GM15510 (cell line): Measurements from ENCODE around the gene ASB9.

Source experiments
- POLR2A ChIP-seq: IDR thresholded peaks from 3 replicates; pipeline ENCODE4 v1.6.1; 2011; ENCODE audit warnings: borderline replicate concordance; ENCODE audit not compliant: insufficient read length; ENCODE audit errors: extremely low read depth

ASB9 gene

DNA sequence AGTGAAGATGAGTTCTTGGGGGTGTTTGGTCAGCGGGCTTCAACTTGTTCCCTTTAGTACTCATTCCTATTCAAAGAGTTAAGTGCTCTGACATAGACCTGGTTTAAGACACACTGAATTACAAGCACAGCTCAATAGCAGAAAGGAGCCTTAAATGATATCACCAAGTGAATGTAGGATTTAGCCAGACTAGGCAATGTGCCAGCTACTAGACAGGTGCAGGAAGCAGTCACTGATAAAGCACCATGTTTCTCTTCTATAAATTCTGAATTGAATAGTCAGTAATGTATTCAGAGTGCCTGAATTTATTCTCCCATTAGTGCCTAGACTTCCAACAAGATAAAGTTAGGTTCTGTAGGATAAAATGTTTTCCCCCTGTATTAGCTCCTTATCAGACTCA, 63.6 kb downstream of the ASB9 start:
- TF ChIP-seq POLR2A = no peak

DNA sequence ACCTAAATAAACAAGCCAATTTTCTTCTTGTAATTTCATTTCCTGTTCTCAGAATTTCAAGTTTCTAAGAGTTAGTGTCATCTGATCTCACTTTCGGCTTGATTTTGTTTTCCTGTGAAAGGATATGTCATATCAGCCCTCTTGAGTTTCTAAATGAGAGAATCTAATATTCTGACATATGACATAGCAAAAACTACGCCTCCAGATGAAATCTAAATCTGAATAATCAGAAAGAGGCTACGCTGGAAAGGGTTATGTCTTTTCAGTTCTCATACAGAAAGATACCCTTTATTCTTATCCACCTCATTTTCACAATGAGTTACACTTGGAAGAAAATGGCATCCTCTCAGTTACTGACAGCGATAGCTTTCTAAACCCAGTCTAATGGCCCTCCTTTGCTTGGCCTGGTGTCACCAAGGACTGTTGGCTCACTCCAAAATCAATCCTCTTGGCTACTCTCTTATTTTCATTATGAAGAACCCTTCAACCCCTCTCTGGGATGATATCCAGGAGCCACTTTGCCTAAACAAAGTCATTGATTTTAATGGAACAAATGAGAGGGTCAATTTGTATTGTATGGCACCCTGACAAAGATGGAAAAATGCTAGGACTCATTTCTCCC, 65.6 kb downstream of the ASB9 start:
- TF ChIP-seq POLR2A = no peak

DNA sequence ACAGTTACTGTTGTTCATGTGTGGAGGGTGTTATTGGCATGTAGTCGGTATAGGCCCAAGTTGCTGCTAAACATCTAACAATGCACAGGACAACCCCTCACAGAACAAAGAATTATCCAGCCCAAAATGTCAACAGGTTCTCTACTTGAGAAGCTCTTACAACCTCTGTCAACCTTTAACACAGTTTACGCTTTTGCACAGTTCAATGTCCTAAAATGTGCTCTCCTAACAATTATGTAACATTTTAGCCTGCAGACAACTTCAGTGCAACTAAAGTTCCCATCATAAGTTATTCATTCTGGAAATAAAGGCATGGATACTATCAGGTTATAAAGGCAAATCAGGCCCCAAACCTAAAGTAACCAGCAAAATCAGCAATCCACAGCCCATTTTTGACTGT, 66.2 kb downstream of the ASB9 start:
- no peak for TF ChIP-seq POLR2A

DNA sequence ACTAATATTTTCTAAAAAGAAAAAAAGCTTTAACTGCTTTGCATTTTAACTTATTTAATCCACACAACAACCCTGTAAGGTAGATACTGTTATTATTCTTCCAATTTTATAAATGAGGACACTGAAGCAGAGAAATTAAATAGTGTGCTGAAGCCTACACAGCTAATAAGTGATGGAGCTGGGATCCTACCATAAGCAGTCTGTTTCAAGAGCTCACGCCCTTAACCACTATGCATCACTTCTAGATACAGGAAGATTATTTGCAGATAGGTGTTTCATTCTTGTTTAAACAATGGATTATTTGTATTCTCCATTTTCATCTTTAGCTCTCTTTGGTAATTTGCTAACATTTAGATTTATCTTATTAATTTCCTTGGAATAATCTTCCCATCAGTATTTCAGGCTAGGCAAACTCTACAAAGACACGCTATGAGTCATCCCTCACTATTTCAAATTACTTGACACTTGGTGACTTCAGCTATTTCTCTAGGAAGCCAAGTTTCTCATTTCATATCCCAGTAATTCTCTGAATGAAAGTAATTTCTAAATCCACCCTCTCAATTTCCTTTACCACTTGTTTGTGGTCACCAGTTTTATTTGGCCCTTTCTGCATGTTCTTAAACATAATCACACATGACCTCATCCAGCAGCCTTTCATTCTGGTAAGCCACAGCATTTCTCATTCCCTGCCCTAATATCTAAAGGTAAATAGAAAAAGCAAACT, 67.3 kb downstream of the ASB9 start:
- TF ChIP-seq POLR2A = no peak

DNA sequence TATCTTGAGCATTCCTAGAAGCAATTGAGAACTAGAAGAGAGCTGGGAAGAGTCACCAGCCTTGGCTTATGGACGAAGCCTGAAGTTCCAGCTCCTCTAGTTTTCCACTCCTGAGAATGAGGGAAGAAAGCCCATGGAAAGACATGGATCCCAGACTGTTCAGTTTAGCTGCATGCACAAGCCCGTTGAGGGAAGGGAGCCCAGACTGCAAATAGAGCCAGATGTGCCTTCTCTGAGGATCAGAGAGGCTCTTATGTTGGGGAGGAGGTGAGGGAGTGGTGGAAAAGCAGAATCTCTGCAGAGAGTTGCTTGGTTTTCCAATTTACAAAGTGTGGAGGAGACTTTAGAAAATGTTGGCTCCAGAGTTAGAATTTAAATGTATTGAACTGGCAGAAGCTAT, 69.0 kb downstream of the ASB9 start:
- TF ChIP-seq POLR2A = no peak

DNA sequence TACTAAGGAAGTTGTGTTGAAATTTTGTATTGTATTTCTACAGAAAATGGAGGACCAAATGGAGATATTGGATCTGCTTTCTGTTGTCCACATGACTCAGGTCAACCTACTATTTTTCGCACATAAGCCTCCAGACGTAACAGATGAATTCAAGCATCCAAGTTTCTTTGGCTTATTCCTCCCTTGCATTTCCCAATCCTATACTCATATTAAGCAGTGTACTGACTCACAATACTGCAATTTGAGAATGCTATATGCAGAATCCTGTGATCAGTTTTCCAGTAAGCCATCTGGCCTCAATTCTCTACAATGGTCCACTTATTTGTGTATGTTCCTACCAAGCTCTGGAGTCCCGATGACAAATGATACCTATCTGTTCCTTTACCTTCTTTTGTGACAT, 75.7 kb downstream of the ASB9 start:
- no peak for TF ChIP-seq POLR2A
